HCT116 (cell line): ENCODE results near the gene PLEKHM3. TPM values are rescaled to one million over a fixed set of nuclear protein-coding genes. Genes with fewer than 3 reads are reported as not detected.

ENCODE experiments used
- ATAC-seq: fragments of 200-7000 bp; cut with Tn5 transposase; 2 replicates; pipeline ENCODE4 v1.9.1; 2020; ENCODE audit warnings: mild to moderate bottlenecking, moderate library complexity
- BruUV-seq: library from RNA; stranded (reverse); fragments of 400-500 nt; replicated peaks from 2 replicates; lab custom pipeline; 2021; lab: Mats Ljungman, UMichigan
- CTCF ChIA-PET: fragments of 300-600 bp; sonication (Branson Sonifier 250); formaldehyde crosslinking; loops from one replicate; lab custom pipeline; 2021; ENCODE audit warnings: antibody characterized with exemption; lab: Charles Lee
- POLR2A ChIA-PET: fragments of 300-600, 350-600 bp; sonication (Branson Sonifier 250); formaldehyde crosslinking; loops from one replicate; lab custom pipeline; 2021; ENCODE audit warnings: antibody characterized with exemption; lab: Charles Lee
- RAD21 ChIA-PET, 2 experiments: fragments of 300-600 bp; sonication (Branson Sonifier 250); formaldehyde crosslinking; loops; one replicate each; lab custom pipeline; 2023; ENCODE audit warnings: low total read pairs in 2 of 2; ENCODE audit not compliant: uncharacterized antibody in 2 of 2, unreplicated experiment in 2 of 2, low non-redundant PET in 1 of 2; lab: Charles Lee
- DNase-seq: peaks from one replicate; pipeline ENCODE4 v3.0.0-alpha.2; 2010; ENCODE audit warnings: low read depth, low spot score
- H2AFZ ChIP-seq: fragments of 200-600 bp; shearing (Covaris generic), sonication (generic); 2 replicates; pipeline ENCODE4 v1.6.1; 2017; ENCODE audit warnings: low read depth, mixed run types, mixed read lengths, antibody characterized with exemption, low read length; ENCODE audit not compliant: poor library complexity, severe bottlenecking
- H3K27ac ChIP-seq: 2 replicates; pipeline ENCODE4 v1.5.1; 2012; ENCODE audit warnings: low read depth, low read length
- H3K27me3 ChIP-seq: fragments of 200-600 bp; sonication (generic); 2 replicates; pipeline ENCODE4 v1.6.1; 2016; ENCODE audit warnings: mixed run types, low read length, mixed read lengths; ENCODE audit not compliant: insufficient read depth
- H3K36me3 ChIP-seq, 2 experiments: fragments of 200-500 bp in 1 of 2; fragments of 200-600 bp in 1 of 2; sonication (Bioruptor generic) in 1 of 2; sonication (generic) in 1 of 2; 2 replicates each; pipeline versions ENCODE4 v1.5.1 to v1.6.1; 2014 to 2016; ENCODE audit warnings: low read length in 2 of 2, inconsistent platforms in 1 of 2, mixed read lengths in 1 of 2, mixed run types in 1 of 2; ENCODE audit not compliant: insufficient read depth in 2 of 2, control insufficient read depth in 1 of 2
- H3K4me1 ChIP-seq, 2 experiments: fragments of 200-600 bp in 1 of 2; sonication (generic) in 1 of 2; 2 replicates each; pipeline versions ENCODE4 v1.5.1 to v1.6.1; 2012 to 2017; ENCODE audit warnings: low read length in 2 of 2, inconsistent platforms in 1 of 2, mild to moderate bottlenecking in 1 of 2, mixed read lengths in 1 of 2, mixed run types in 1 of 2, moderate library complexity in 1 of 2; ENCODE audit not compliant: insufficient read depth in 2 of 2, control insufficient read depth in 1 of 2
- H3K4me2 ChIP-seq: fragments of 200-600 bp; sonication (generic); 2 replicates; pipeline ENCODE4 v1.6.1; 2017; ENCODE audit warnings: mixed run types, low read length, mixed read lengths
- H3K4me3 ChIP-seq, 2 experiments: fragments of 200-600 bp in 1 of 2; sonication (generic) in 1 of 2; replicated peaks in 1 of 2; 2 replicates each; pipeline ENCODE4 v1.5.1; 2011 to 2016; ENCODE audit warnings: low read length in 2 of 2, control low read depth in 1 of 2, low read depth in 1 of 2, mild to moderate bottlenecking in 1 of 2, mixed read lengths in 1 of 2, mixed run types in 1 of 2
- H3K79me2 ChIP-seq: fragments of 200-600 bp; sonication (generic); 2 replicates; pipeline ENCODE4 v1.6.1; 2017; ENCODE audit warnings: mild to moderate bottlenecking, mixed run types, low read length, moderate library complexity, mixed read lengths; ENCODE audit not compliant: insufficient read depth
- H3K9ac ChIP-seq: fragments of 200-600 bp; sonication (generic); 2 replicates; pipeline ENCODE4 v1.6.1; 2016; ENCODE audit warnings: low read length, mixed read lengths
- H3K9me2 ChIP-seq: fragments of 200-600 bp; sonication (generic), shearing (Covaris generic); 2 replicates; pipeline ENCODE4 v1.6.1; 2017; ENCODE audit warnings: mixed run types, mild to moderate bottlenecking, moderate library complexity; ENCODE audit not compliant: insufficient read depth
- H3K9me3 ChIP-seq, 2 experiments: fragments of 200-500 bp in 1 of 2; fragments of 200-600 bp in 1 of 2; sonication (Bioruptor generic) in 1 of 2; sonication (generic) in 1 of 2; 2 replicates each; pipeline ENCODE4 v1.6.1; 2014 to 2017; ENCODE audit warnings: low read length in 2 of 2, mixed read lengths in 2 of 2, inconsistent platforms in 1 of 2, low read depth in 1 of 2, mild to moderate bottlenecking in 1 of 2, mixed run types in 1 of 2, moderate library complexity in 1 of 2; ENCODE audit not compliant: control insufficient read depth in 1 of 2, insufficient read depth in 1 of 2
- H4K20me1 ChIP-seq: fragments of 200-600 bp; sonication (generic), shearing (Covaris generic); 2 replicates; pipeline ENCODE4 v1.6.1; 2017; ENCODE audit warnings: mixed run types, mild to moderate bottlenecking, moderate library complexity; ENCODE audit not compliant: insufficient read depth
- CBX3 ChIP-seq: IDR thresholded peaks from 2 replicates; pipeline ENCODE4 v1.6.1; 2012; ENCODE audit warnings: low read depth
- EGR1 ChIP-seq: IDR thresholded peaks from 2 replicates; pipeline ENCODE4 v1.6.1; 2012; ENCODE audit warnings: low read depth
- ELF1 ChIP-seq: IDR thresholded peaks from 2 replicates; pipeline ENCODE4 v1.6.1; 2012; ENCODE audit warnings: low read depth, borderline replicate concordance
- EZH2phosphoT487 ChIP-seq: fragments of 200-600 bp; IDR thresholded peaks from 2 replicates; pipeline ENCODE4 v1.6.1; 2018; ENCODE audit warnings: antibody characterized with exemption, borderline replicate concordance
- JUND ChIP-seq: IDR thresholded peaks from 2 replicates; pipeline ENCODE4 v1.6.1; 2012
- POLR2A ChIP-seq: IDR thresholded peaks from 2 replicates; pipeline ENCODE4 v1.7.0; 2011; ENCODE audit warnings: borderline replicate concordance; ENCODE audit not compliant: insufficient read depth, insufficient read length; ENCODE audit errors: extremely low read depth
- RAD21 ChIP-seq: IDR thresholded peaks from 2 replicates; pipeline ENCODE4 v1.6.1; 2012; ENCODE audit warnings: low read depth, mild to moderate bottlenecking
- SIN3A ChIP-seq: IDR thresholded peaks from 2 replicates; pipeline ENCODE4 v1.6.1; 2012; ENCODE audit warnings: low read depth
- SRF ChIP-seq: IDR thresholded peaks from 2 replicates; pipeline ENCODE4 v1.6.1; 2012; ENCODE audit warnings: low read depth
- TCF7L2 ChIP-seq: IDR thresholded peaks from 2 replicates; pipeline ENCODE4 v1.7.0; 2011; ENCODE audit warnings: borderline replicate concordance, inconsistent platforms; ENCODE audit not compliant: insufficient read depth, insufficient read length; ENCODE audit errors: extremely low read depth
- ZFX ChIP-seq: fragments of 450-650 bp; IDR thresholded peaks from 2 replicates; pipeline ENCODE4 v1.6.1; 2017
- ZNF274 ChIP-seq: fragments of 200-500 bp; sonication (Bioruptor generic); IDR thresholded peaks from 2 replicates; pipeline ENCODE4 v1.6.1; 2014; ENCODE audit warnings: mild to moderate bottlenecking, low read depth, low read length, inconsistent platforms
- intact Hi-C: fragments of 100-400 bp; cut with micrococcal nuclease; formaldehyde crosslinking; loops from 2 replicates; pipeline ENCODE4 v1.10.0; 2022
- total RNA-seq: library from RNA; stranded (reverse); gene quantifications from one replicate; pipeline ENCODE4 v1.2.1, GENCODE V29; 2021; ENCODE audit not compliant: unreplicated experiment
- TF ChIP-seq, protein P1 (sequence below): IDR thresholded peaks from 2 replicates; pipeline ENCODE4 v1.6.1; 2012
- TF ChIP-seq, protein P2 (sequence below): IDR thresholded peaks from 2 replicates; pipeline ENCODE4 v1.6.1; 2012; ENCODE audit warnings: low read depth
- TF ChIP-seq, protein P3 (sequence below), 3 experiments: fragments of 200-600 bp in 1 of 3; sonication (generic) in 1 of 3; IDR thresholded peaks in 2 of 3; conservative IDR thresholded peaks in 1 of 3; 2 replicates each; pipeline ENCODE4 v1.5.1; 2012 to 2017; ENCODE audit warnings: low read depth in 2 of 3, low read length in 2 of 3, antibody characterized with exemption in 1 of 3, borderline replicate concordance in 1 of 3, control low read depth in 1 of 3, mild to moderate bottlenecking in 1 of 3, mixed read lengths in 1 of 3, mixed run types in 1 of 3, moderate library complexity in 1 of 3; ENCODE audit not compliant: insufficient read depth in 1 of 3

The PLEKHM3 gene
- total RNA-seq, 1 experiment from 2014 or later, result 6.3 TPM

DNA sequence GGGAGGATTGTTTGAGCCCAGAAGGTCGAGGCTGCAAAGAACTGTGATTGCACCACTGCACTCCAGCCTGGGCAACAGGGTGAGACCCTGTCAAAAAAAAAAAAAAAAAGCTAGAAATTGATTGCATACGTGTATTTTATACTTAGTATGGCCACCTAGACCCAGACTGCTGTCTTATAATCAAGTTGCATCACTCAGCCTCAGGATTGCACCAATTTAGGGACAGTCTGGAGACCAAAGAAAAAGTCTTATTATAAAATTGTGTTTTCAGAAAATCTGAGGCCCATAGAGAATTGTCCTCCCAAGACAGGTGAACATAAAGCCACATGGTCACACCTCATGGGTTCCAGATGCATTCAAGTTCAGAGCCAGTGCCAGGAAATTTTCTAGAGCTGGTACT, 17.1 kb upstream of the PLEKHM3 start:
- Histone ChIP-seq H2AFZ (no peak overlapping the region), H3K4me2 (no peak overlapping the region), H3K4me1 (peaks cover 0 to 4% of the 10 kb centered on the region in 2 experiments; a peak in 1 of 4 replicates), H3K4me3 (no peak overlapping the region), H3K27me3 (no peaks in the 10 kb centered on the region), H4K20me1 (no peaks in the 10 kb centered on the region), H3K9me3 (no peaks in the 10 kb centered on the region), H3K36me3 (no peaks in the 10 kb centered on the region), H3K79me2 (no peaks in the 10 kb centered on the region), H3K9ac (no peak overlapping the region), H3K27ac (no peak overlapping the region), H3K9me2 (no peaks in the 10 kb centered on the region)
- ChIA-PET CTCF (interaction anchor here (1.2 to 3.6 kb wide), 3 partner anchors 30 to 416 kb away, joined by 3 to 20 read pairs (median 4); partner anchors contain the start of gene METTL21A), POLR2A (no interaction called here), RAD21 (no interaction called here)
- ATAC-seq (no peak), DNase-seq (no peak)
- intact Hi-C loops, result loop anchor here (5.0 to 10.0 kb wide), 2 partner anchors 1058 to 1350 kb away; no protein-coding TSS in a partner anchor
- TF ChIP-seq SIN3A (no peak), SRF (no peak), EGR1 (no peak), POLR2A (no peak), CBX3 (no peak)
- TF ChIP-seq, protein P1, sequence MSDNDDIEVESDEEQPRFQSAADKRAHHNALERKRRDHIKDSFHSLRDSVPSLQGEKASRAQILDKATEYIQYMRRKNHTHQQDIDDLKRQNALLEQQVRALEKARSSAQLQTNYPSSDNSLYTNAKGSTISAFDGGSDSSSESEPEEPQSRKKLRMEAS, result no peak
- BruUV-seq, result no TSS peak

DNA sequence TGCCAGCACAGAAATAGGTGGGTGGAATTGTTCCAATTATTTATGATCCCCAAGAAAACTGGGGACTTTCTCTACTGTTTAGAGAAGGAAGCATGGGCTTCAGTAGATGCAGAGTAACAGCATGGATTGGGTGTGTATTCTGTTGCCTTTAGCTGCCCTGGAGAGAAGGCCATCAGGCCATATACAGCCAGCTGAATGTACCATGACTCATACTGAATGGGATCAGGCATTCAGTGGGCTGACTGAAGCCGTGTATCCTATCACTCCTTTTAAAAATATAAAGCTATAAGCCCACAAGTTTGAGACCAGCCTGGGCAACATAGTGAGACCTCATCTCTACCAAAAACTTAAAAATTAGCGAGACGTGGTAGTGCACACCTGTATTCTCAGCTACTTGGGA, 16.7 kb upstream of the PLEKHM3 start:
- Histone ChIP-seq H3K4me1 (peaks cover 0 to 4% of the 10 kb centered on the region in 2 experiments; a peak in 1 of 4 replicates), H3K9me2 (no peaks in the 10 kb centered on the region), H3K9ac (no peak overlapping the region), H3K27me3 (no peaks in the 10 kb centered on the region), H3K4me2 (no peak overlapping the region), H3K36me3 (no peaks in the 10 kb centered on the region), H2AFZ (no peak overlapping the region), H3K27ac (no peak overlapping the region), H3K9me3 (no peaks in the 10 kb centered on the region), H3K79me2 (no peaks in the 10 kb centered on the region), H3K4me3 (no peak overlapping the region), H4K20me1 (no peaks in the 10 kb centered on the region)
- no TSS peak for BruUV-seq
- ChIA-PET POLR2A (no interaction called here), RAD21 (no interaction called here), CTCF (interaction anchor here (1.9 to 3.6 kb wide), 2 partner anchors 30 to 416 kb away, joined by 4 to 20 read pairs; partner anchors contain the start of gene METTL21A)
- ATAC-seq, result no peak
- intact Hi-C loops, result loop anchor here (5.0 to 10.0 kb wide), 2 partner anchors 1057 to 1350 kb away; no protein-coding TSS in a partner anchor
- no peak for DNase-seq
- TF ChIP-seq CBX3, result no peak
- TF ChIP-seq TCF7L2, result no peak
- no peak for TF ChIP-seq ELF1
- TF ChIP-seq RAD21, result no peak
- no peak for TF ChIP-seq ZFX
- no peak for TF ChIP-seq SIN3A
- TF ChIP-seq EZH2phosphoT487, result no peak
- no peak for TF ChIP-seq SRF
- no peak for TF ChIP-seq JUND
- TF ChIP-seq, protein P2, sequence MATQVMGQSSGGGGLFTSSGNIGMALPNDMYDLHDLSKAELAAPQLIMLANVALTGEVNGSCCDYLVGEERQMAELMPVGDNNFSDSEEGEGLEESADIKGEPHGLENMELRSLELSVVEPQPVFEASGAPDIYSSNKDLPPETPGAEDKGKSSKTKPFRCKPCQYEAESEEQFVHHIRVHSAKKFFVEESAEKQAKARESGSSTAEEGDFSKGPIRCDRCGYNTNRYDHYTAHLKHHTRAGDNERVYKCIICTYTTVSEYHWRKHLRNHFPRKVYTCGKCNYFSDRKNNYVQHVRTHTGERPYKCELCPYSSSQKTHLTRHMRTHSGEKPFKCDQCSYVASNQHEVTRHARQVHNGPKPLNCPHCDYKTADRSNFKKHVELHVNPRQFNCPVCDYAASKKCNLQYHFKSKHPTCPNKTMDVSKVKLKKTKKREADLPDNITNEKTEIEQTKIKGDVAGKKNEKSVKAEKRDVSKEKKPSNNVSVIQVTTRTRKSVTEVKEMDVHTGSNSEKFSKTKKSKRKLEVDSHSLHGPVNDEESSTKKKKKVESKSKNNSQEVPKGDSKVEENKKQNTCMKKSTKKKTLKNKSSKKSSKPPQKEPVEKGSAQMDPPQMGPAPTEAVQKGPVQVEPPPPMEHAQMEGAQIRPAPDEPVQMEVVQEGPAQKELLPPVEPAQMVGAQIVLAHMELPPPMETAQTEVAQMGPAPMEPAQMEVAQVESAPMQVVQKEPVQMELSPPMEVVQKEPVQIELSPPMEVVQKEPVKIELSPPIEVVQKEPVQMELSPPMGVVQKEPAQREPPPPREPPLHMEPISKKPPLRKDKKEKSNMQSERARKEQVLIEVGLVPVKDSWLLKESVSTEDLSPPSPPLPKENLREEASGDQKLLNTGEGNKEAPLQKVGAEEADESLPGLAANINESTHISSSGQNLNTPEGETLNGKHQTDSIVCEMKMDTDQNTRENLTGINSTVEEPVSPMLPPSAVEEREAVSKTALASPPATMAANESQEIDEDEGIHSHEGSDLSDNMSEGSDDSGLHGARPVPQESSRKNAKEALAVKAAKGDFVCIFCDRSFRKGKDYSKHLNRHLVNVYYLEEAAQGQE, result no peak
- TF ChIP-seq, protein P1, result no peak
- no peak for TF ChIP-seq ZNF274
- TF ChIP-seq EGR1, result no peak
- TF ChIP-seq, protein P3, sequence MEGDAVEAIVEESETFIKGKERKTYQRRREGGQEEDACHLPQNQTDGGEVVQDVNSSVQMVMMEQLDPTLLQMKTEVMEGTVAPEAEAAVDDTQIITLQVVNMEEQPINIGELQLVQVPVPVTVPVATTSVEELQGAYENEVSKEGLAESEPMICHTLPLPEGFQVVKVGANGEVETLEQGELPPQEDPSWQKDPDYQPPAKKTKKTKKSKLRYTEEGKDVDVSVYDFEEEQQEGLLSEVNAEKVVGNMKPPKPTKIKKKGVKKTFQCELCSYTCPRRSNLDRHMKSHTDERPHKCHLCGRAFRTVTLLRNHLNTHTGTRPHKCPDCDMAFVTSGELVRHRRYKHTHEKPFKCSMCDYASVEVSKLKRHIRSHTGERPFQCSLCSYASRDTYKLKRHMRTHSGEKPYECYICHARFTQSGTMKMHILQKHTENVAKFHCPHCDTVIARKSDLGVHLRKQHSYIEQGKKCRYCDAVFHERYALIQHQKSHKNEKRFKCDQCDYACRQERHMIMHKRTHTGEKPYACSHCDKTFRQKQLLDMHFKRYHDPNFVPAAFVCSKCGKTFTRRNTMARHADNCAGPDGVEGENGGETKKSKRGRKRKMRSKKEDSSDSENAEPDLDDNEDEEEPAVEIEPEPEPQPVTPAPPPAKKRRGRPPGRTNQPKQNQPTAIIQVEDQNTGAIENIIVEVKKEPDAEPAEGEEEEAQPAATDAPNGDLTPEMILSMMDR (IDR thresholded peaks at IDR 0.05 in 2 of 3, conservative IDR thresholded peaks at IDR 0.05 in 1 of 3; ENCODE audit: borderline replicate concordance in 1 of 3, insufficient read depth in 1 of 3, low read depth in 2 of 3, low read length in 2 of 3), result no peak
